HG03575 (cell line): ENCODE data around the gene SPRYD3.
"Not testable (repeated sequence)": the region's sequence is repeated elsewhere in the genome, so short reads cannot be mapped to it uniquely, and the experiment has no call there.

Source experiments
- ATAC-seq: cut with Tn5 transposase; IDR thresholded peaks from one replicate; pipeline ENCODE4 v1.9.1; 2021; ENCODE audit not compliant: unreplicated experiment, insufficient number of reproducible peaks, low FRiP score; ENCODE audit errors: extremely low read depth

SPRYD3 gene

GRCh38 chr12:53044052-53044581 lies 35.1 kb downstream of the SPRYD3 start:
- no peak for ATAC-seq

- no peak for ATAC-seq
Measured at GRCh38 chr12:53042607-53043454, 36.4 kb downstream of the SPRYD3 start.

- ATAC-seq: no peak
Measured at GRCh38 chr12:53039851-53040250, 39.3 kb downstream of the SPRYD3 start.

- ATAC-seq: no peak
Measured at GRCh38 chr12:53036802-53037201, 42.4 kb downstream of the SPRYD3 start.

GRCh38 chr12:53034459-53034858 lies 44.7 kb downstream of the SPRYD3 start:
- ATAC-seq: no peak

GRCh38 chr12:53033832-53034231 lies 45.4 kb downstream of the SPRYD3 start:
- not testable (repeated sequence) for ATAC-seq

GRCh38 chr12:53031616-53032015 lies 47.6 kb downstream of the SPRYD3 start:
- ATAC-seq: no peak

GRCh38 chr12:53027014-53027413 lies 52.2 kb downstream of the SPRYD3 start:
- not testable (repeated sequence) for ATAC-seq

GRCh38 chr12:53025250-53025649 lies 53.9 kb downstream of the SPRYD3 start:
- ATAC-seq: no peak

GRCh38 chr12:53014709-53015108 lies 64.5 kb downstream of the SPRYD3 start:
- no peak for ATAC-seq
